ENCODE data around the gene S100A13.

Gene S100A13

DNA sequence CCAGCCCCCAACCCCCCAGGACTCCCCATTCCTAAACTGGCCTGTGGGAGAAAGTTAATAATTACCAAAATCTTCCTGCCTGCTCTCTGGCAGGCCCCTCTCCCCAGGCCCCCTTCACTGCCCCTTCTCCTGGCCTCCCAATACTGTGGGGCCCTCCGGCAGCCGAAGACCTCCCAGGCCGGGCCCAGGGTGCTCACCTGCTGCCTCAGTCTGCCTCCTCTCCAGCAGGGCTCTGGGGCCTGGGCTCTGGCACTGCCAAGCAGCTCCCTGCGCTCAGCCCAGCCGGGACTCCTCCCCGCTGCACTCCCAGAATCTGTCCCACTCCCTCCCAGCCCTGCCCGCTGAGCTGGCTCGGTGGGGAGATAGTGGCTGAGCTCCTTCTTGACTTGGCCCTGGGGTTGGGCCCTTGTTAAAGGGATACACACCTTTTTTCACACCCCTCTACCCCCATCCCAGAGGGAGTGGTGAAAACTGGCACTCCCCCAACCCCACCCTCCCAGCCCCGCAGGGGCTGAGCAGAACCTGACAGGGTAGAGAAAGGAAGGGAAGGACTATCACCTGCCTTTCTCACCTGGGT is 14.5 kb downstream of the S100A13 start, which contains the start of gene S100A16:
S100A16 (minus strand) TSS at position 383 of the 577 bp plus-strand sequence. CDS start 4,986 bp downstream, outside the sequence.
- H3K36me3 ChIP-seq (ENCODE audit: control insufficient read depth, insufficient read depth, low read length): no peaks in the 10 kb centered on the region
- no peak within 1 kb of the TSS for H3K27ac ChIP-seq (ENCODE audit: low read depth, low read length)
- H3K9ac ChIP-seq (ENCODE audit: low read depth, low read length): no peak within 1 kb of the TSS
- H3K9me3 ChIP-seq (ENCODE audit: control insufficient read depth, insufficient read depth, low read length): no peaks in the 10 kb centered on the region
- H3K4me1 ChIP-seq (ENCODE audit: control insufficient read depth, insufficient read depth, low read length): peaks cover 34% of the 10 kb centered on the region
- H3K4me3 ChIP-seq (ENCODE audit: low read depth, low read length): peak within 1 kb of the TSS; percentile 41; the same call in 1 of the 2 replicates
- H3K27me3 ChIP-seq (ENCODE audit: control insufficient read depth, insufficient read depth, low read length): no peaks in the 10 kb centered on the region

DNA sequence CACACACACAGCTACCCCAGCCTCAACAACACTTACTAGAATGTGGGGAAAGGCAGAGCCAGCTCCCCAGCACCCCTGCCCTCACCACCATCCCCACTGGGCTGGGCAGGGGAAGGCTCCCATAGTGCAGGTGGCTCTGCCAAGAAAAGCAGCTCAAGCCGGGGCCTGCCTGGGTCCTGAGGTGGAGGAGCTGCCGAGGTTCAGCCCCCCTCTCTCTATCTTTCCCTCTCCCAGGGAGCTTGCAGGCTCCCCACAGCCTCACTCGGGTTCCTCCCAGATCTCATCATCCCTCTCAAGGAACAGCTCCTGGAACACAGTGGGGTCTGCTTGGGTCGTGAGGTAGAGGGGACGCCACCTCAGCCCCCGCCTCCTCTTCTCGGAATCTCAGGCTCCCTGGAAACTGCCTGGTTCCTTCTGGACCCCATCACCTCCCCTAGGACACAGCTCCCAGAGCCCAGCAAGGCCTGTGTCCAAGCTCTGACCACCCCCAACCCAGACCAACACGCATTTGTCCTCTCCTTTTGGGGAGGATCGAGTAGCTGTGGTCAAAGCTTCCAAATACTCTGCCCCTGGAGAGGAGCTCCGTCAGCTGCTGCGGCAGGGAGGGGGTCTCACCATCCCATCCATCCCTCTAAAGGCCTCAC is 15.1 kb downstream of the S100A13 start:
- Histone ChIP-seq H3K4me1 (ENCODE audit: control insufficient read depth, insufficient read depth, low read length) (peaks cover 34% of the 10 kb centered on the region), H3K4me3 (ENCODE audit: low read depth, low read length) (peak overlapping the region; percentile 41; the same call in 1 of the 2 replicates), H3K9me3 (ENCODE audit: control insufficient read depth, insufficient read depth, low read length) (no peaks in the 10 kb centered on the region), H3K27ac (ENCODE audit: low read depth, low read length) (no peak overlapping the region), H3K9ac (ENCODE audit: low read depth, low read length) (no peak overlapping the region), H3K27me3 (ENCODE audit: control insufficient read depth, insufficient read depth, low read length) (no peaks in the 10 kb centered on the region), H3K36me3 (ENCODE audit: control insufficient read depth, insufficient read depth, low read length) (no peaks in the 10 kb centered on the region)

DNA sequence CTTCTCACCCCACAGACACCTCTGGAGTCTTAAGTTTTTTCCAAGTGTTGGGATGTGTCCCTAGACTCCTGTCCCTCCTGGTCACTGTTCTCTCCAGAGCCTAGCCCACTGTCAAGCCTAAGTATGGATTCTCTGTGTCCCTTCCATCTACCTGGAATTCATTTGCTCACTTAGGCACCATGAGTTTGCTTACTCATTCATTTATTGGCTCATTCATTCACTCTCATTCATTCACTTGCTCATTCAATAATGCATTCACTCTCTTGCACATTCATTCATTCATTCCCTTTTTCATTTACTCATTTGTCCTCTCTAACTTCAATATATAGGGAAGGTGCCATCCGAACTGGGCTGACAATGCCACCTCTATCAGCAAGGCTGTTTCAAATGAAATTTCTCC is 15.9 kb downstream of the S100A13 start:
- Histone ChIP-seq H3K9ac (ENCODE audit: low read depth, low read length) (no peak overlapping the region), H3K36me3 (ENCODE audit: control insufficient read depth, insufficient read depth, low read length) (no peaks in the 10 kb centered on the region), H3K9me3 (ENCODE audit: control insufficient read depth, insufficient read depth, low read length) (no peaks in the 10 kb centered on the region), H3K27ac (ENCODE audit: low read depth, low read length) (no peak overlapping the region), H3K27me3 (ENCODE audit: control insufficient read depth, insufficient read depth, low read length) (no peaks in the 10 kb centered on the region), H3K4me3 (ENCODE audit: low read depth, low read length) (no peak overlapping the region), H3K4me1 (ENCODE audit: control insufficient read depth, insufficient read depth, low read length) (peaks cover 32% of the 10 kb centered on the region)

DNA sequence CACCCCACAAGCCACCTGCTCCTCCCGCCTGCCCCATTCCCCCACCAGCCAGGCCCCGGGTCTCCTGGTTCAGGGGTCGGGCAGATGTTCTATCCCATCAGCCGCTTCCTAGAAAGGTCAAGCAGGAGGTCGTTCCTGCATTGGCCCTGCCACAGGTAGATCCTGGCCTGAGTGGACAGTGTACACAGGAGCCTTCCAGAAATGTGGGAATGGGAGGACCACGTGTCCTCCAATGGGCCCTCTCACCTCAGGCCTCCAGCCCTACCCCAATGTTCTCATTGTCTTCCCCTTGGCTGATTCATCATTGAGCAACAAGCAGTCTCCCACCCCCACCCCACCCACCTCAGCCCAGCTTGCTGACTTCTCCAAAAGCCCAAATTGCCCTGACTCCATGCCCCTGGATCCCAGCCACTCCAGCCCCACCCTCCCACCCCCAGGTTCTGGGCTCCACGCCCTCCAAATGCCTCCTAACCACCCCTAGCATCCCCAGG is 16.4 kb downstream of the S100A13 start:
- H3K4me3 ChIP-seq (ENCODE audit: low read depth, low read length): no peak overlapping the region
- peaks cover 30% of the 10 kb centered on the region for H3K4me1 ChIP-seq (ENCODE audit: control insufficient read depth, insufficient read depth, low read length)
- H3K9me3 ChIP-seq (ENCODE audit: control insufficient read depth, insufficient read depth, low read length): no peaks in the 10 kb centered on the region
- no peaks in the 10 kb centered on the region for H3K36me3 ChIP-seq (ENCODE audit: control insufficient read depth, insufficient read depth, low read length)
- H3K27me3 ChIP-seq (ENCODE audit: control insufficient read depth, insufficient read depth, low read length): no peaks in the 10 kb centered on the region
- no peak overlapping the region for H3K27ac ChIP-seq (ENCODE audit: low read depth, low read length)
- no peak overlapping the region for H3K9ac ChIP-seq (ENCODE audit: low read depth, low read length)

DNA sequence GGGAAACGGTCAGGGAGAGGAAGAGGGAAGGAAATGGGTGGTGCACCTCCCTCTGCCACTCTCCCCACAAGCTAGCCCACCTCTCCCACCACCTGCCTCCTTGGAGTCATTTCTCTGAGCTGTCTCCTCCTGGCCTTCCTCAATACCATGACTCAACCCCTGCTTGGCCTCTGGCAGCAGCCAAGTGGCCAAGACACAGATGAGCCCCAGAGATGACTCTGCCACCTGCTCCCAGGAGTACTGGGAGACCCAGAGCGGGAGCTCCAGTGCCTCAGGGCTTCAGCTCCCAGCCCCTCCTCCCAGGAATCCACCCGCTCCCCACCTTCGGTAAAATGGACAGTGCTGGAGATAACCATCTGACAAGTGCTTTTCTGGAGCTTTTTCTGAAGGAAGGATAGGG is 17.0 kb downstream of the S100A13 start:
- no peak overlapping the region for H3K4me3 ChIP-seq (ENCODE audit: low read depth, low read length)
- H3K27ac ChIP-seq (ENCODE audit: low read depth, low read length): no peak overlapping the region
- no peaks in the 10 kb centered on the region for H3K36me3 ChIP-seq (ENCODE audit: control insufficient read depth, insufficient read depth, low read length)
- peaks cover 30% of the 10 kb centered on the region for H3K4me1 ChIP-seq (ENCODE audit: control insufficient read depth, insufficient read depth, low read length)
- H3K27me3 ChIP-seq (ENCODE audit: control insufficient read depth, insufficient read depth, low read length): no peaks in the 10 kb centered on the region
- H3K9ac ChIP-seq (ENCODE audit: low read depth, low read length): no peak overlapping the region
- no peaks in the 10 kb centered on the region for H3K9me3 ChIP-seq (ENCODE audit: control insufficient read depth, insufficient read depth, low read length)

DNA sequence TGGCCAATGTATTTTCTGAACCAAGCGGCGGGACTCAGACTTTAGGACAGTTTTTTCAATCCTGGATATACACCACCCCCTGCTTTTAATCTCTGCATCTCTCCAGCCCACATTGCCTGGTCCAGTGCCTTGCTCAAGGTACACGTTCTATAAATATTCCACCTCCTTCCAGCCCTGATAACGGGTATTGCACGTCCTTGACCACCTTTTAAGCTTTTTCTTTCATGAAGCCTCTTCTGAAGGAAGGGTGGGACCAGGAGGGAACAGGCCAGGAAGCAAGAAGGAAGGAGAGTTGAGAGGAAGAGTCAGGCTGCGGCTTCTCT is 17.8 kb downstream of the S100A13 start:
- Histone ChIP-seq H3K4me3 (ENCODE audit: low read depth, low read length) (no peak overlapping the region), H3K36me3 (ENCODE audit: control insufficient read depth, insufficient read depth, low read length) (no peaks in the 10 kb centered on the region), H3K27me3 (ENCODE audit: control insufficient read depth, insufficient read depth, low read length) (no peaks in the 10 kb centered on the region), H3K9ac (ENCODE audit: low read depth, low read length) (no peak overlapping the region), H3K4me1 (ENCODE audit: control insufficient read depth, insufficient read depth, low read length) (peaks cover 30% of the 10 kb centered on the region), H3K27ac (ENCODE audit: low read depth, low read length) (peak overlapping the region; percentile 83), H3K9me3 (ENCODE audit: control insufficient read depth, insufficient read depth, low read length) (no peaks in the 10 kb centered on the region)

DNA sequence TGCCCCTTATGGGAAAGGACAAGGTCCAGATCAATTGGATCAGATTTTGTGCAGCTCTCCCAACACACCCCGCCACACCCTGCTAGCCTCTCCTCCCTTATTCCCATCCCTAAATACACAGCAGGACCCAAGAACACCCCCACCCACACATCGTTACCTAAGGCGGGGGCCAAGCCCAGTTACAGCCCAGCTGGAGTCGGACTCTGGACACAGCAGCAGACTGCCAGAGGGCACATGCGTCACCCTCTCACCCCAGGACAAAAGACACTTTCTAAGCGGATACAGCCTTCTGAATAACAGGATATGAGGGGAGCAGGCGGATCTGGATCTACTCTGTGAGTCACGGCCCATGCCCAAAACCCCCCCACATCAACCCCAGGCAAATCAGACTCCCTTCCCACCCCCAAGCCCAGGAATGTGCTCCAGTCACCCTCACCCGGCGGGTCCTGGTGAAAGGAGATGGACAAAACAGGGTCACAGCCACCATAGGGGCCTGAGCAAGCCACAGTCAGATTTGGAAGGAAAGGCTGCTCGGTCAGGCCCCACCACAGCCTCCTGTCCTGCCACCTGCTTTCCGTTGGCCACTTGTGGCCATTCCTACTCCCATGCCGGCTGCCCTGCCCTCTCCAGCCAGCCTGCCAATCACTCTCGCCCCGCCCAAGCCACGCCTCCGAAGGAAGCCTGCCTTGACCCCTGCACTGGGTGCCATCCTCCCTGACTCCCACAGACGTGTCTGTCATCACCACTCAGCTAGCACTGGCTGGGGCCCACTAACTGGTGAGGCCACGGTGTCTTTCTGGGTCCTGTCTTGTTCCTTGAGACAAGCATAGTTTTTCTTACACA is 18.3 kb downstream of the S100A13 start:
- Histone ChIP-seq H3K4me3 (ENCODE audit: low read depth, low read length) (peak overlapping the region; percentile 31), H3K9ac (ENCODE audit: low read depth, low read length) (no peak overlapping the region; the same call in 1 of the 2 replicates), H3K4me1 (ENCODE audit: control insufficient read depth, insufficient read depth, low read length) (peaks cover 30% of the 10 kb centered on the region), H3K9me3 (ENCODE audit: control insufficient read depth, insufficient read depth, low read length) (no peaks in the 10 kb centered on the region), H3K27ac (ENCODE audit: low read depth, low read length) (peak overlapping the region; percentile 83), H3K27me3 (ENCODE audit: control insufficient read depth, insufficient read depth, low read length) (no peaks in the 10 kb centered on the region), H3K36me3 (ENCODE audit: control insufficient read depth, insufficient read depth, low read length) (no peaks in the 10 kb centered on the region)

DNA sequence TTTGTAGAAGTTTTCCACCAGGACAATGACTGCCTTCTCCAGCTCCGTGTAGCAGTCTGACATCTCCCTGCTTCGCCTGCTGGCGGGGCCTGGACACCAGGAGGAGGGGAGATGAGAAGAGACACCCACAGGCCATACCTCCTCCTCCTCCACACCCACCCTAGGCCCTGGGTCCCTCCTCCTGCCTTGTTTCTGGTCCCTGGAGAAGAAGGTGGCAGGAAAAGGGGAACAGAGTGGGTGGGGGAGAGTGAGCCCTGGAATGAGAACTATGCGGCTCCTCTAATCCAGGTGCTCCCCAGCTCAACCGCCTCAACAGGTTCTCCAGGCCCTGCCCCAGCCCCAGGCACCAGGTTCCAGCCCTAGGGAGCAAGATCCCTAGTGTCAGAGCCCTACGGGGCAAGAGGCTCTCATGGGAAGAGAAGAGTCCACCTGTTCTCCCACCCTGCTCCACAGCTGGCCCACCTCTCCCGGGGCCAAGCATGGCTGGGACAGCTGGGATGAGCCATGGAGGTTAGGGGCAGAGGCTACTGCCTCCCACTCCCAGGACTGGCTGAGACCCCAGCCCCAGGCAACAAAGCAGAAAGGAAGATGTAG is 19.1 kb downstream of the S100A13 start:
- Histone ChIP-seq H3K4me1 (ENCODE audit: control insufficient read depth, insufficient read depth, low read length) (peaks cover 28% of the 10 kb centered on the region), H3K27ac (ENCODE audit: low read depth, low read length) (peak overlapping the region; percentile 83), H3K27me3 (ENCODE audit: control insufficient read depth, insufficient read depth, low read length) (no peaks in the 10 kb centered on the region), H3K4me3 (ENCODE audit: low read depth, low read length) (no peak overlapping the region), H3K36me3 (ENCODE audit: control insufficient read depth, insufficient read depth, low read length) (no peaks in the 10 kb centered on the region), H3K9ac (ENCODE audit: low read depth, low read length) (no peak overlapping the region), H3K9me3 (ENCODE audit: control insufficient read depth, insufficient read depth, low read length) (no peaks in the 10 kb centered on the region)

DNA sequence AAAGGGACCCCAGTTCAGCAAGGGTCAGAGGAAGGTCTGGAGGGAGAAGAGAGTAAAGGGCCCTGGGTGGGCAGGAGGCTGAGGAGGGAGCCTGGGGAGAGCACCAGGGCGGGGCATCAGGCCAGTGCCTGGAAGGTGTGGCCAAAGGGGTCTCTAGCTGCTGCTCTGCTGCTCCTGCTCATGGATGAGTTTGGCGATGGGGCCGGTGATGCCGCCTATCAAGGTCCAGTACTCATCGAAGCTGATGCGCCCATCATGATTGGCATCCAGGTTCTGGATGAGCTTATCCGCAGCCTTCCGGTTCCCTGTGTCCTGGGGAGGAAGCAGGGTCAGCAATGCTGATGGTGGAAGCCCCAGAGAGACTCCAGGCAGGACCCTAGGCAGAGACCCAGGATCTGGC is 19.9 kb downstream of the S100A13 start:
- H3K9ac ChIP-seq (ENCODE audit: low read depth, low read length): no peak overlapping the region
- no peak overlapping the region for H3K4me3 ChIP-seq (ENCODE audit: low read depth, low read length)
- H3K27me3 ChIP-seq (ENCODE audit: control insufficient read depth, insufficient read depth, low read length): no peaks in the 10 kb centered on the region
- no peaks in the 10 kb centered on the region for H3K9me3 ChIP-seq (ENCODE audit: control insufficient read depth, insufficient read depth, low read length)
- no peak overlapping the region for H3K27ac ChIP-seq (ENCODE audit: low read depth, low read length)
- no peaks in the 10 kb centered on the region for H3K36me3 ChIP-seq (ENCODE audit: control insufficient read depth, insufficient read depth, low read length)
- H3K4me1 ChIP-seq (ENCODE audit: control insufficient read depth, insufficient read depth, low read length): peaks cover 22% of the 10 kb centered on the region

DNA sequence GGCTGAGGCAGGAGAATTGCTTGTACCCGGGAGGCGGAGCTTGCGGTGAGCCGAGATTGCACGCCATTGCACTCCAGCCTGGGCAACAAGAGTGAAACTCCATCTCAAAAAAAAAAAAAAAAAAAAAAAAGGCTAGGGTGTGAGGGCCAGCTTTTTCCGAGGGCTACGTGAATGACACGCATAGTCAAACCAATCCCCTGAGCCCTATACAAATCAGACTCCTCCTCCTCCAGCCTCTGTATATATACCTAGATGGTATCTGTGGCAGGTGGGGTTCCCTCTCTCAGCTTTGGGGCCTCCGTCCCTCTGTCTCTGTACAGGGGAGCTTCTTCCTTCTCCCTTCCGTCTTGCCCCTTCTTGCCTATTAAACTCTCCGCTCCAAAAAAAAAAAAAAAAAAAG is 21.1 kb downstream of the S100A13 start:
- Histone ChIP-seq H3K4me3 (ENCODE audit: low read depth, low read length) (no peak overlapping the region), H3K27me3 (ENCODE audit: control insufficient read depth, insufficient read depth, low read length) (no peaks in the 10 kb centered on the region), H3K4me1 (ENCODE audit: control insufficient read depth, insufficient read depth, low read length) (peaks cover 17% of the 10 kb centered on the region), H3K9ac (ENCODE audit: low read depth, low read length) (no peak overlapping the region), H3K9me3 (ENCODE audit: control insufficient read depth, insufficient read depth, low read length) (no peaks in the 10 kb centered on the region), H3K27ac (ENCODE audit: low read depth, low read length) (no peak overlapping the region), H3K36me3 (ENCODE audit: control insufficient read depth, insufficient read depth, low read length) (no peaks in the 10 kb centered on the region)

Data from HUES48 (cell line).